GM06990 (cell line): ENCODE data around the gene CFAP46.

Experiments
- DNase-seq: peaks from one replicate; pipeline ENCODE4 v3.0.0-alpha.2; 2011; ENCODE audit not compliant: insufficient read length; ENCODE audit errors: extremely low read depth
- H3K27me3 ChIP-seq: replicated peaks from 2 replicates; pipeline ENCODE4 v1.6.0; 2011; ENCODE audit warnings: low read length; ENCODE audit not compliant: control insufficient read depth, insufficient read depth
- H3K36me3 ChIP-seq: 2 replicates; pipeline ENCODE4 v1.5.1; 2011; ENCODE audit warnings: low read length; ENCODE audit not compliant: control insufficient read depth, insufficient read depth
- H3K4me3 ChIP-seq: replicated peaks from 2 replicates; pipeline ENCODE4 v1.5.1; 2011; ENCODE audit warnings: low read depth, mild to moderate bottlenecking, control low read depth, low read length
- TF ChIP-seq, protein P1 (sequence below): IDR thresholded peaks from 2 replicates; pipeline ENCODE4 v1.5.1; 2011; ENCODE audit warnings: low read length, control low read depth, mild to moderate bottlenecking, inconsistent platforms; ENCODE audit not compliant: insufficient read depth, poor library complexity, severe bottlenecking

CFAP46 gene

DNA sequence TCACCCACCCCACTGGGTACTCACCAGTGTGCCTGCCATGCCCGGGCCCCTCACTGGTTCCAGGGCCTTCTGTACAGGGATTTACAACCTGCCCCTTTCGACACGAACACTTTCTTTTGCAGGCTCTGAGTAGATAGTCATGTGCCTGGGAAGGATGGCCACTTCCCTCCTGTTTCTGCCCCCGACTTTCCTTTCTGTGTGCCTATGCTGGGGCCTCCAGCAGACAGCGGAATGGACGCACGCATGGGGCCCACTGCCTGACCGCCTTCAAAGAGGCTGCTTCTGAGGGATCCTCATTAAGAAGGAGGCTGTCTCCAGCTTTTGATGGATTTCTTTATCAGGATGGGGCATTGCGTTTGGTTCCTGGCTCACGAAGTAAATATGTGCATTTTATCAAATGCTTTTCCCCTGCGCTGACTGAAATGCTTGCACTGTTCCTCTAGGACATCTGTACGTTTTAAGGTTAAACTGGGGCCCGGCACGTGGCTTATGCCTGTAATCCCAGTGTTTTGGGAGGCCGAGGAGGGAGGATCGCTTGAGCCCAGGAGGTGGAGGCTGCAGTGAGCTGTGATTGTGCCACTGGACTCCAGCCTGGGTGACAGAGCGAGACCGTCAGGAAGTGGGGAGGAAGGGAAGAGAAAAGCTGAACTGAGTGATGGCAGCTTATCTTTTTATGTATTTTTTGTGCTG is 127.1 kb downstream of the CFAP46 start:
- DNase-seq: no peak
- Histone ChIP-seq H3K4me3 (no peak overlapping the region), H3K27me3 (no peaks in the 10 kb centered on the region), H3K36me3 (no peaks in the 10 kb centered on the region)
- TF ChIP-seq, protein P1, sequence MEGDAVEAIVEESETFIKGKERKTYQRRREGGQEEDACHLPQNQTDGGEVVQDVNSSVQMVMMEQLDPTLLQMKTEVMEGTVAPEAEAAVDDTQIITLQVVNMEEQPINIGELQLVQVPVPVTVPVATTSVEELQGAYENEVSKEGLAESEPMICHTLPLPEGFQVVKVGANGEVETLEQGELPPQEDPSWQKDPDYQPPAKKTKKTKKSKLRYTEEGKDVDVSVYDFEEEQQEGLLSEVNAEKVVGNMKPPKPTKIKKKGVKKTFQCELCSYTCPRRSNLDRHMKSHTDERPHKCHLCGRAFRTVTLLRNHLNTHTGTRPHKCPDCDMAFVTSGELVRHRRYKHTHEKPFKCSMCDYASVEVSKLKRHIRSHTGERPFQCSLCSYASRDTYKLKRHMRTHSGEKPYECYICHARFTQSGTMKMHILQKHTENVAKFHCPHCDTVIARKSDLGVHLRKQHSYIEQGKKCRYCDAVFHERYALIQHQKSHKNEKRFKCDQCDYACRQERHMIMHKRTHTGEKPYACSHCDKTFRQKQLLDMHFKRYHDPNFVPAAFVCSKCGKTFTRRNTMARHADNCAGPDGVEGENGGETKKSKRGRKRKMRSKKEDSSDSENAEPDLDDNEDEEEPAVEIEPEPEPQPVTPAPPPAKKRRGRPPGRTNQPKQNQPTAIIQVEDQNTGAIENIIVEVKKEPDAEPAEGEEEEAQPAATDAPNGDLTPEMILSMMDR: no peak

DNA sequence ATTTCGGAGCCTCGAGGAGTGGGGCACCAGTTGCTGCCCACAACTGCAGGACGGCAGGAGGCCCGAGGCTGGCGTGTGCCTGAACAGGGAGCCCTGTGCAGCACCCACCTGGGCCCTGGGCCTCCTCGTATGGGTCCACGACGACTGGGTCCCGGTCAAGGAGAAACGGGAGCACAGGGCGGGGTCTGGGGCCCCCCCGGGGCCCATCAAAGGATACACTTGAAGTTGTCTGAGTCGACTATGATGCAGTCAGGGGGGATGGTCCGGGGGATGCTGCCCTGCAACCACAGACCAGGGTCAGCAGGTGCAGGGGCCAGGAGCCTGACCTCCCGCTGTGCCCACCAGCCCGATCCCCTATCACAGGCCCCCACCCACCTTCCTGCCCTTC is 127.9 kb downstream of the CFAP46 start:
- Histone ChIP-seq H3K27me3 (no peaks in the 10 kb centered on the region), H3K4me3 (no peak overlapping the region), H3K36me3 (no peaks in the 10 kb centered on the region)
- TF ChIP-seq, protein P1: no peak
- DNase-seq: no peak

DNA sequence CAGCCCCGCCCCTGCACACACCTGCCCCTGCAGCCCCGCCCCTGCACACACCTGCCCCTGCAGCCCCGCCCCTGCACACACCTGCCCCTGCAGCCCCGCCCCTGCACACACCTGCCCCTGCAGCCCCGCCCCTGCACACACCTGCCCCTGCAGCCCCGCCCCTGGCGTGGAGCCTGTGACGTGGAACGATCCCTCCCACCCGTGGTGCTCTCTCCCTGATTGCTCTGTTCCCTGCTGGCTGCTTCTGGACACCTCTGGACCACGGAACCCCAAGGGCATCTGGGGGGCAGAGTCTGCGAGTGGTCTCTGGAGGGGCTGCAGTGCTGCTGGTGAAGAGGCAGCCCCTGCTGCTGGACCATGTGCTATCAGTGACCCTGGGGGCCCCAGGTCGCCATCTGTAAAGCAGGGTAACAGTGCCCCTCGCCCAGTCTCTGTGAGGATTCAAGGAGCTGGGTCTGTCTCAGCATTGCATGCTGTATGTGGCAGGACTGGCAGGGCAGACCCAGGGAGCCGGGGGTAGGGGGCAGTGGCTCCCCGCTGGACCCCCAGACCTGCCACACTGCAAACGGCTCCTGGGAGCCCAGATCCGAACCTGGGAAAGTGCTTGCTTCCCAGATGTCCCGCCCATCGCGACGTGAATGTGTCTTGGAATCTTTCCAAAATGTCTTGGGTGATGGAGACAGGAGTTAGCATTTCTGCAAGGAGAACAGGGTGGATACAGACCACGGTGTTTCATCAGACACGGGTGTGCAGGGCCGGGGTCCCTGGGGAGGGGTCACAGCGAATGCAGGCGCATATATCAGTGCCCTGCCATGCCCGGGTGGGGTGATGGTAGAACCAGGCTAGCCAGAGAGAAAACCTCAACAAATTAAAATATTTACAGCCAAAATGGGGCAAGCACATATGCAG is 128.6 kb downstream of the CFAP46 start:
- TF ChIP-seq, protein P1: no peak
- Histone ChIP-seq H3K27me3 (no peaks in the 10 kb centered on the region), H3K4me3 (no peak overlapping the region), H3K36me3 (no peaks in the 10 kb centered on the region)
- DNase-seq: no peak

DNA sequence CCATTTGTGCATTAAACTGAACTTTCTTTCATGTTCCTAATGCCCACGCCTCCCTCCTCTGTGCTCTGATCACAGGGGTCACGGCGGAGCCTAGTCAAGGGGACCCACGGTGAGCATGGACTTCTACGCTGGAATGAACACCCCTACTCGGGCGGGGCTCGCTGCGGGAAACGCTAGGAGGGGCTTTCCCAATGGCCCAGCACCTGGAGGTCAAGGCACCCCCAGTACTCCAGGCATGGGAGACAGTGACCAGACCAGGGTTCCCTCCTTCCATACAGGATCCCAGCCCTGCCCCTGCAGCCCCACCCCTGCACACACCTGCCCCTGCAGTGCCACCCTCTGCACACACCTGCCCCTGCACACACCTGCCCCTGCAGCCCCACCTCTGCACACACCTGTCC is 129.4 kb downstream of the CFAP46 start:
- no peaks in the 10 kb centered on the region for H3K27me3 ChIP-seq
- no peak for DNase-seq
- TF ChIP-seq, protein P1: no peak
- no peak overlapping the region for H3K4me3 ChIP-seq
- no peaks in the 10 kb centered on the region for H3K36me3 ChIP-seq

DNA sequence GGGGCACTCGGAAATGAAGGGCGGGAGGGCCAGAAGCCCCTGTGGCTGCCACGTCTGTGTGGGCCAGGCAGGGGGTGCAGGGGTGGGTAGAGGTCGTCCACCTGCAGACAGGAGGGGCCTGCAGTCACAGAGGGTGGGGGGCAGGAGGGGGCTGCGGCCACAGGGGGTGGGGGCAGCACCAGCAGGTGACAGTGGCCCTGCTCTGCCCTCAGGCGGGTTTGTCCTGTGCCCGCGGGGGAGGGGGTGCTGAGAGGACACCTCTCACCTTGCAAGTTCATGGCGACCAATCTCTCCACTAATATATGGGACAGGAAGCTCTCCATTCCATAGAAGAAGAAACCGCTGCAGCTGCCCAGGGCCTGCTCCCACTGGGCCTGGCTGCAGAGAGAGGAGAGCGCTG is 129.8 kb downstream of the CFAP46 start:
- Histone ChIP-seq H3K27me3 (no peaks in the 10 kb centered on the region), H3K36me3 (no peaks in the 10 kb centered on the region), H3K4me3 (no peak overlapping the region)
- no peak for DNase-seq
- TF ChIP-seq, protein P1: no peak
